Naive thymus-derived CD8-positive, alpha-beta T cell (primary cell): ENCODE results near the gene DDHD1. TPM values are rescaled to one million over a fixed set of nuclear protein-coding genes. Genes with fewer than 3 reads are reported as not detected.
A peak's percentile ranks its signal among the peaks of the same experiment; 100 is the strongest.
"Not testable (repeated sequence)": the region's sequence is repeated elsewhere in the genome, so short reads cannot be mapped to it uniquely, and the experiment has no call there.

ENCODE experiments used
- ATAC-seq, 2 donors: fragments of 150-1000 bp; cut with Tn5 transposase in 1 of 2; sonication (Bioruptor Pico), chemical (Tn5 transposase) in 1 of 2; 1 replicate in 1 of 2; 2 replicates in 1 of 2; pipeline ENCODE4 v1.10.0; 2021; ENCODE audit warnings: mild to moderate bottlenecking in 2 of 2, moderate library complexity in 2 of 2
- POLR2A ChIA-PET: fragments of 350-600 bp; sonication (Branson Sonifier 250); formaldehyde crosslinking; loops from one replicate; lab custom pipeline; 2021; ENCODE audit warnings: antibody characterized with exemption; lab: Charles Lee
- DNase-seq, 10 donors: peaks; one replicate each; pipeline versions ENCODE4 v3.0.0 to v3.0.0-alpha.2; 2020 to 2022
- H3K27ac Mint-ChIP-seq, 10 donors: one replicate each; pipeline ENCODE4 v1.8.0; 2020 to 2022; ENCODE audit warnings: mild to moderate bottlenecking in 10 of 10, mixed read lengths in 10 of 10, moderate library complexity in 4 of 10, inconsistent platforms in 1 of 10
- H3K27me3 Mint-ChIP-seq, 5 donors: one replicate each; pipeline ENCODE4 v1.8.0; 2021 to 2022; ENCODE audit warnings: mixed read lengths in 5 of 5
- H3K36me3 Mint-ChIP-seq, 3 donors: one replicate each; pipeline ENCODE4 v1.8.0; 2020 to 2022; ENCODE audit warnings: mixed read lengths in 3 of 3, mild to moderate bottlenecking in 2 of 3, inconsistent platforms in 1 of 3
- H3K4me1 Mint-ChIP-seq, 4 donors: one replicate each; pipeline ENCODE4 v1.8.0; 2021 to 2022; ENCODE audit warnings: mixed read lengths in 4 of 4
- H3K4me3 Mint-ChIP-seq, 10 donors: one replicate each; pipeline ENCODE4 v1.8.0; 2020 to 2022; ENCODE audit warnings: mild to moderate bottlenecking in 10 of 10, mixed read lengths in 10 of 10, moderate library complexity in 6 of 10, inconsistent platforms in 1 of 10
- H3K9me3 Mint-ChIP-seq, 9 donors: one replicate each; pipeline ENCODE4 v1.8.0; 2020 to 2022; ENCODE audit warnings: mixed read lengths in 9 of 9, mild to moderate bottlenecking in 3 of 9, inconsistent platforms in 1 of 9, moderate library complexity in 1 of 9
- polyA plus RNA-seq, 3 donors: library from polyadenylated mRNA; unstranded; fragments of 300-500 nt; fragmentation: Illumina TruSeq; gene quantifications; one replicate each; pipeline ENCODE4 v1.2.3, GENCODE V29; 2021
- total RNA-seq, 8 experiments: library from RNA in 2 of 8; stranded (reverse) in 2 of 8; gene quantifications; one replicate each; pipeline ENCODE4 v1.2.3 and lab custom pipeline; 2021 to 2026

DDHD1 gene
- total and polyA plus RNA-seq, 5 experiments from 2014 or later: 4.3 to 53.1 (median 6.4) TPM

- Mint-ChIP-seq H3K27me3 (peaks cover 0 to 2% (median 0%) of the 10 kb centered on the region in 5 donors), H3K4me3 (peak overlapping the region in 9 of 10 donors; percentile 11 to 91 (median 45)), H3K27ac (peak overlapping the region in 4 of 10 donors; percentile 9 to 46 (median 22)), H3K36me3 (peaks cover 0 to 16% (median 8%) of the 10 kb centered on the region in 3 donors), H3K4me1 (peaks cover 35 to 80% (median 75%) of the 10 kb centered on the region in 4 donors), H3K9me3 (peaks cover 0 to 5% (median 0%) of the 10 kb centered on the region in 9 donors)
- ATAC-seq: no peak
- DNase-seq: no peak
- POLR2A ChIA-PET: interaction anchor here (1.8 kb wide), 1 partner anchor 41 kb away, joined by 5 read pairs; no protein-coding TSS in a partner anchor
Observed at GRCh38 chr14:53148671-53149070, 4.5 kb downstream of the DDHD1 start.

- H3K9me3 Mint-ChIP-seq: peaks cover 0 to 13% (median 7%) of the 10 kb centered on the region in 9 donors
- ATAC-seq (no peak), DNase-seq (no peak)
- H3K27me3 Mint-ChIP-seq: no peaks in the 10 kb centered on the region
- POLR2A ChIA-PET: interaction anchor here (1.8 kb wide), 1 partner anchor 40 kb away, joined by 5 read pairs; no protein-coding TSS in a partner anchor
- peaks cover 6 to 24% (median 10%) of the 10 kb centered on the region in 3 donors for H3K36me3 Mint-ChIP-seq
- H3K4me1 Mint-ChIP-seq: peaks cover 31 to 79% (median 75%) of the 10 kb centered on the region in 4 donors
- H3K4me3 Mint-ChIP-seq: peak overlapping the region in 6 of 10 donors; percentile 3 to 44 (median 18)
- peak overlapping the region in 7 of 10 donors; percentile 1 to 57 (median 41) for H3K27ac Mint-ChIP-seq
Observed at GRCh38 chr14:53147893-53148292, 5.2 kb downstream of the DDHD1 start.

GRCh38 chr14:53147208-53147607 is 5.9 kb downstream of the DDHD1 start:
- Mint-ChIP-seq H3K9me3 (peaks cover 0 to 20% (median 10%) of the 10 kb centered on the region in 9 donors), H3K27ac (peak overlapping the region in 8 of 10 donors; percentile 39 to 79 (median 72)), H3K4me1 (peaks cover 33 to 82% (median 77%) of the 10 kb centered on the region in 4 donors), H3K4me3 (peak overlapping the region in 9 of 10 donors; percentile 5 to 78 (median 48)), H3K36me3 (peaks cover 12 to 24% (median 15%) of the 10 kb centered on the region in 3 donors), H3K27me3 (no peaks in the 10 kb centered on the region)
- no peak for DNase-seq
- POLR2A ChIA-PET: no interaction called here
- no peak for ATAC-seq

GRCh38 chr14:53146739-53147138 is 6.4 kb downstream of the DDHD1 start:
- DNase-seq (no peak), ATAC-seq (no peak)
- Mint-ChIP-seq H3K4me3 (peak overlapping the region in 7 of 10 donors; percentile 13 to 78 (median 58)), H3K9me3 (peaks cover 0 to 24% (median 15%) of the 10 kb centered on the region in 9 donors), H3K27me3 (no peaks in the 10 kb centered on the region), H3K4me1 (peaks cover 29 to 81% (median 73%) of the 10 kb centered on the region in 4 donors), H3K27ac (peak overlapping the region in 7 of 10 donors; percentile 33 to 79 (median 71)), H3K36me3 (peaks cover 16 to 29% (median 20%) of the 10 kb centered on the region in 3 donors)
- POLR2A ChIA-PET: no interaction called here

- Mint-ChIP-seq H3K4me1 (peaks cover 12 to 61% (median 52%) of the 10 kb centered on the region in 4 donors), H3K27ac (no peak overlapping the region), H3K27me3 (no peaks in the 10 kb centered on the region), H3K4me3 (no peak overlapping the region), H3K9me3 (peaks cover 10 to 49% (median 32%) of the 10 kb centered on the region in 9 donors), H3K36me3 (peaks cover 38 to 49% (median 40%) of the 10 kb centered on the region in 3 donors)
- no peak for ATAC-seq
- POLR2A ChIA-PET: no interaction called here
- DNase-seq: no peak
Observed at GRCh38 chr14:53144244-53144643, 8.9 kb downstream of the DDHD1 start.

GRCh38 chr14:53140585-53140984 is 12.5 kb downstream of the DDHD1 start:
- POLR2A ChIA-PET: no interaction called here
- Mint-ChIP-seq H3K27ac (no peak overlapping the region), H3K27me3 (no peaks in the 10 kb centered on the region), H3K36me3 (peaks cover 46 to 74% (median 49%) of the 10 kb centered on the region in 3 donors), H3K4me3 (no peak overlapping the region), H3K4me1 (peaks cover 15 to 43% (median 33%) of the 10 kb centered on the region in 4 donors), H3K9me3 (peaks cover 10 to 77% (median 40%) of the 10 kb centered on the region in 9 donors)
- DNase-seq: no peak
- ATAC-seq: no peak

- H3K9me3 Mint-ChIP-seq: peaks cover 5 to 62% (median 31%) of the 10 kb centered on the region in 9 donors
- ATAC-seq: no peak
- DNase-seq: no peak
- H3K4me3 Mint-ChIP-seq: no peak overlapping the region
- H3K27ac Mint-ChIP-seq: no peak overlapping the region
- H3K36me3 Mint-ChIP-seq: peaks cover 41 to 56% (median 42%) of the 10 kb centered on the region in 3 donors
- POLR2A ChIA-PET: interaction anchor here (0.6 kb wide), 1 partner anchor 8 kb away, joined by 3 read pairs; no protein-coding TSS in a partner anchor
- H3K4me1 Mint-ChIP-seq: peaks cover 15 to 29% (median 22%) of the 10 kb centered on the region in 4 donors
- no peaks in the 10 kb centered on the region for H3K27me3 Mint-ChIP-seq
Observed at GRCh38 chr14:53137568-53138203, 15.4 kb downstream of the DDHD1 start.

GRCh38 chr14:53130491-53130890 is 22.6 kb downstream of the DDHD1 start:
- DNase-seq, H3K4me3 Mint-ChIP-seq, POLR2A ChIA-PET, H3K27ac Mint-ChIP-seq, H3K27me3 Mint-ChIP-seq, H3K9me3 Mint-ChIP-seq, H3K36me3 Mint-ChIP-seq, ATAC-seq: not testable (repeated sequence)
- H3K4me1 Mint-ChIP-seq: peaks cover 6 to 19% (median 13%) of the 10 kb centered on the region in 4 donors

- ATAC-seq (no peak), DNase-seq (no peak)
- H3K27ac Mint-ChIP-seq: peak overlapping the region in 8 of 10 donors; percentile 1 to 75 (median 34)
- peak overlapping the region in 7 of 10 donors; percentile 7 to 81 (median 60) for H3K4me3 Mint-ChIP-seq
- H3K4me1 Mint-ChIP-seq: peaks cover 7 to 25% (median 14%) of the 10 kb centered on the region in 4 donors
- POLR2A ChIA-PET: no interaction called here
- no peaks in the 10 kb centered on the region for H3K27me3 Mint-ChIP-seq
- no peaks in the 10 kb centered on the region for H3K9me3 Mint-ChIP-seq
- no peaks in the 10 kb centered on the region for H3K36me3 Mint-ChIP-seq
Observed at GRCh38 chr14:53128303-53129028, 24.7 kb downstream of the DDHD1 start.

- Mint-ChIP-seq H3K36me3 (no peaks in the 10 kb centered on the region), H3K27ac (peak overlapping the region in 9 of 10 donors; percentile 58 to 75 (median 68)), H3K4me1 (peaks cover 8 to 25% (median 15%) of the 10 kb centered on the region in 4 donors), H3K4me3 (peak overlapping the region in 9 of 10 donors; percentile 4 to 81 (median 64)), H3K9me3 (no peaks in the 10 kb centered on the region), H3K27me3 (no peaks in the 10 kb centered on the region)
- POLR2A ChIA-PET: no interaction called here
- ATAC-seq (no peak), DNase-seq (no peak)
Observed at GRCh38 chr14:53127832-53128231, 25.3 kb downstream of the DDHD1 start.

- H3K27ac Mint-ChIP-seq: peak overlapping the region in 9 of 10 donors; percentile 60 to 86 (median 75)
- H3K9me3 Mint-ChIP-seq: peaks cover 0 to 5% (median 0%) of the 10 kb centered on the region in 9 donors
- POLR2A ChIA-PET: interaction anchor here (1.0 to 1.1 kb wide), 2 partner anchors 25 to 26 kb away, joined by 3 to 7 read pairs; partner anchors contain the start of gene DDHD1
- ATAC-seq: no peak
- peaks cover 0 to 4% (median under 1%) of the 10 kb centered on the region in 3 donors for H3K36me3 Mint-ChIP-seq
- H3K27me3 Mint-ChIP-seq: no peaks in the 10 kb centered on the region
- peak overlapping the region; percentile 60 to 81 (median 73) for H3K4me3 Mint-ChIP-seq
- H3K4me1 Mint-ChIP-seq: peaks cover 8 to 25% (median 16%) of the 10 kb centered on the region in 4 donors
- DNase-seq: no peak
Observed at GRCh38 chr14:53127151-53127550, 26.0 kb downstream of the DDHD1 start.

- Mint-ChIP-seq H3K27ac (peak overlapping the region in 9 of 10 donors; percentile 4 to 86 (median 71)), H3K4me1 (peaks cover 8 to 25% (median 17%) of the 10 kb centered on the region in 4 donors), H3K27me3 (no peaks in the 10 kb centered on the region), H3K4me3 (peak overlapping the region; percentile 60 to 81 (median 73)), H3K36me3 (peaks cover 0 to 7% (median 4%) of the 10 kb centered on the region in 3 donors), H3K9me3 (peaks cover 0 to 9% (median 0%) of the 10 kb centered on the region in 9 donors)
- ATAC-seq (peak in 1 of 2 donors; percentile 29), DNase-seq (no peak)
- POLR2A ChIA-PET: interaction anchor here (1.0 to 1.1 kb wide), 2 partner anchors 26 to 27 kb away, joined by 3 to 7 read pairs; partner anchors contain the start of gene DDHD1
Observed at GRCh38 chr14:53126731-53127130, 26.4 kb downstream of the DDHD1 start.
